H9 (cell line): ENCODE data around the gene RUNDC3A. TPM values are rescaled to one million over a fixed set of nuclear protein-coding genes. Genes with fewer than 3 reads are reported as not detected.

Source experiments
- DNase-seq: peaks from one replicate; pipeline ENCODE4 v3.0.0-alpha.2; 2017
- H2AFZ ChIP-seq: one replicate; pipeline ENCODE4 v1.6.1; 2013; ENCODE audit warnings: mild to moderate bottlenecking, low read length, control low read depth, moderate library complexity
- H2AK5ac ChIP-seq: 2 replicates; pipeline ENCODE4 v1.6.1; 2013; ENCODE audit warnings: low read length, control low read depth, mixed read lengths; ENCODE audit not compliant: insufficient read length
- H2BK120ac ChIP-seq: one replicate; pipeline ENCODE4 v1.6.1; 2013; ENCODE audit warnings: low read depth, mild to moderate bottlenecking, low read length, control low read depth, inconsistent platforms; ENCODE audit not compliant: poor library complexity, severe bottlenecking
- H2BK12ac ChIP-seq: 2 replicates; pipeline ENCODE4 v1.6.1; 2013; ENCODE audit warnings: low read length, control low read depth, mixed read lengths, low read depth; ENCODE audit not compliant: insufficient read length
- H2BK15ac ChIP-seq: 2 replicates; pipeline ENCODE4 v1.6.1; 2013; ENCODE audit warnings: low read depth, low read length, control low read depth
- H2BK20ac ChIP-seq: one replicate; pipeline ENCODE4 v1.6.1; 2013; ENCODE audit warnings: low read depth, mild to moderate bottlenecking, low read length, control low read depth, inconsistent platforms; ENCODE audit not compliant: poor library complexity, severe bottlenecking
- H2BK5ac ChIP-seq: 2 replicates; pipeline ENCODE4 v1.6.1; 2013; ENCODE audit warnings: low read length, control low read depth, mixed read lengths; ENCODE audit not compliant: insufficient read length
- H3K14ac ChIP-seq: 2 replicates; pipeline ENCODE4 v1.6.1; 2013; ENCODE audit warnings: low read length, control low read depth; ENCODE audit not compliant: insufficient read depth
- H3K18ac ChIP-seq: 2 replicates; pipeline ENCODE4 v1.6.1; 2013; ENCODE audit warnings: low read depth, mild to moderate bottlenecking, mixed read lengths, low read length, control low read depth; ENCODE audit not compliant: insufficient read length
- H3K23ac ChIP-seq: 2 replicates; pipeline ENCODE4 v1.6.1; 2013; ENCODE audit warnings: low read length, control low read depth, mixed read lengths, low read depth; ENCODE audit not compliant: insufficient read length
- H3K23me2 ChIP-seq: 2 replicates; pipeline ENCODE4 v1.6.1; 2013; ENCODE audit warnings: low read depth, mild to moderate bottlenecking, mixed read lengths, low read length, control low read depth; ENCODE audit not compliant: insufficient read length, poor library complexity, severe bottlenecking
- H3K27ac ChIP-seq: 2 replicates; pipeline ENCODE4 v1.5.1; 2013; ENCODE audit warnings: low read length, control low read depth, mixed read lengths, low read depth; ENCODE audit not compliant: insufficient read length
- H3K27me3 ChIP-seq: 2 replicates; pipeline ENCODE4 v1.6.1; 2013; ENCODE audit warnings: low read length, control low read depth, inconsistent platforms; ENCODE audit not compliant: insufficient read depth
- H3K4ac ChIP-seq: 2 replicates; pipeline ENCODE4 v1.6.1; 2013; ENCODE audit warnings: low read depth, mild to moderate bottlenecking, control low read depth, inconsistent platforms, low read length, moderate library complexity
- H3K4me1 ChIP-seq: 2 replicates; pipeline ENCODE4 v1.6.1; 2013; ENCODE audit warnings: low read length, control low read depth, inconsistent platforms; ENCODE audit not compliant: insufficient read depth
- H3K4me2 ChIP-seq: 2 replicates; pipeline ENCODE4 v1.6.1; 2013; ENCODE audit warnings: low read length, control low read depth, mixed read lengths; ENCODE audit not compliant: insufficient read length, insufficient read depth
- H3K56ac ChIP-seq: 2 replicates; pipeline ENCODE4 v1.6.1; 2013; ENCODE audit warnings: low read depth, mild to moderate bottlenecking, mixed read lengths, low read length, control low read depth; ENCODE audit not compliant: insufficient read length
- H3K79me1 ChIP-seq: 2 replicates; pipeline ENCODE4 v1.6.1; 2013; ENCODE audit warnings: low read depth, mild to moderate bottlenecking, moderate library complexity, low read length, control low read depth, inconsistent platforms; ENCODE audit not compliant: insufficient read depth, poor library complexity, severe bottlenecking
- H3K79me2 ChIP-seq: 2 replicates; pipeline ENCODE4 v1.6.1; 2013; ENCODE audit warnings: low read length, control low read depth, inconsistent platforms; ENCODE audit not compliant: insufficient read depth
- H3K9ac ChIP-seq: 2 replicates; pipeline ENCODE4 v1.6.1; 2013; ENCODE audit warnings: low read length, control low read depth, mixed read lengths; ENCODE audit not compliant: insufficient read length; ENCODE audit errors: extremely low read depth
- H3K9me3 ChIP-seq: one replicate; pipeline ENCODE4 v1.6.1; 2013; ENCODE audit warnings: low read depth, low read length, inconsistent platforms; ENCODE audit not compliant: control insufficient read depth
- H3T11ph ChIP-seq: one replicate; pipeline ENCODE4 v1.6.1; 2013; ENCODE audit warnings: mild to moderate bottlenecking, low read length, control low read depth, inconsistent platforms
- H4K20me1 ChIP-seq: one replicate; pipeline ENCODE4 v1.6.1; 2013; ENCODE audit not compliant: control insufficient read depth, insufficient read length, insufficient read depth
- H4K5ac ChIP-seq: 2 replicates; pipeline ENCODE4 v1.6.1; 2013; ENCODE audit warnings: low read depth, mild to moderate bottlenecking, mixed read lengths, low read length, control low read depth; ENCODE audit not compliant: insufficient read length
- H4K8ac ChIP-seq: replicated peaks from 2 replicates; pipeline ENCODE4 v1.6.1; 2013; ENCODE audit warnings: low read length, control low read depth, mixed read lengths, low read depth; ENCODE audit not compliant: insufficient read length
- H4K91ac ChIP-seq: 2 replicates; pipeline ENCODE4 v1.6.1; 2013; ENCODE audit warnings: low read depth, mild to moderate bottlenecking, moderate library complexity, mixed read lengths, low read length, control low read depth; ENCODE audit not compliant: insufficient read length
- H3K27ac Mint-ChIP-seq, 3 experiments: 2 replicates in 2 of 3; 3 replicates in 1 of 3; pipeline ENCODE4 v1.8.0; 2020 to 2021; ENCODE audit warnings: mixed read lengths in 3 of 3, mild to moderate bottlenecking in 1 of 3, moderate library complexity in 1 of 3
- H3K27me3 Mint-ChIP-seq: 2 replicates; pipeline ENCODE4 v1.8.0; 2021; ENCODE audit warnings: low read depth, mild to moderate bottlenecking, moderate library complexity, mixed read lengths
- H3K36me3 Mint-ChIP-seq, 3 experiments: 2 replicates in 2 of 3; 3 replicates in 1 of 3; pipeline ENCODE4 v1.8.0; 2020 to 2021; ENCODE audit warnings: low read depth in 3 of 3, mixed read lengths in 3 of 3; ENCODE audit not compliant: insufficient read depth in 1 of 3
- H3K4me1 Mint-ChIP-seq, 2 experiments: 2 replicates each; pipeline ENCODE4 v1.8.0; 2020; ENCODE audit warnings: mixed read lengths in 2 of 2
- H3K4me3 Mint-ChIP-seq, 2 experiments: 2 replicates in 1 of 2; 3 replicates in 1 of 2; pipeline ENCODE4 v1.8.0; 2020 to 2021; ENCODE audit warnings: mild to moderate bottlenecking in 2 of 2, mixed read lengths in 2 of 2, moderate library complexity in 1 of 2
- H3K9me3 Mint-ChIP-seq, 2 experiments: 2 replicates in 1 of 2; 3 replicates in 1 of 2; pipeline ENCODE4 v1.8.0; 2020; ENCODE audit warnings: mild to moderate bottlenecking in 2 of 2, mixed read lengths in 2 of 2, moderate library complexity in 1 of 2
- WGBS: extraction: QIAGEN DNeasy Blood & Tissue Kit; methylation state at CpG from one replicate; pipeline ENCODE4 v1.1.7; 2013; ENCODE audit warnings: missing lambda C conversion rate, low lambda C conversion rate, mixed read lengths; ENCODE audit not compliant: insufficient read length; ENCODE audit errors: extremely low coverage; 5-methylcytosine and 5-hydroxymethylcytosine counted together
- total RNA-seq: library from RNA; stranded (reverse); gene quantifications from 2 replicates; pipeline ENCODE4 v1.2.1, GENCODE V29; 2021
- TF ChIP-seq, protein P1 (sequence below): fragments of 200-600 bp; sonication (generic); conservative IDR thresholded peaks from 3 replicates; pipeline ENCODE4 v1.8.0; 2021; ENCODE audit warnings: antibody characterized with exemption, mild to moderate bottlenecking

RUNDC3A gene
- total RNA-seq, 1 experiment from 2014 or later = 3.8 TPM

DNA sequence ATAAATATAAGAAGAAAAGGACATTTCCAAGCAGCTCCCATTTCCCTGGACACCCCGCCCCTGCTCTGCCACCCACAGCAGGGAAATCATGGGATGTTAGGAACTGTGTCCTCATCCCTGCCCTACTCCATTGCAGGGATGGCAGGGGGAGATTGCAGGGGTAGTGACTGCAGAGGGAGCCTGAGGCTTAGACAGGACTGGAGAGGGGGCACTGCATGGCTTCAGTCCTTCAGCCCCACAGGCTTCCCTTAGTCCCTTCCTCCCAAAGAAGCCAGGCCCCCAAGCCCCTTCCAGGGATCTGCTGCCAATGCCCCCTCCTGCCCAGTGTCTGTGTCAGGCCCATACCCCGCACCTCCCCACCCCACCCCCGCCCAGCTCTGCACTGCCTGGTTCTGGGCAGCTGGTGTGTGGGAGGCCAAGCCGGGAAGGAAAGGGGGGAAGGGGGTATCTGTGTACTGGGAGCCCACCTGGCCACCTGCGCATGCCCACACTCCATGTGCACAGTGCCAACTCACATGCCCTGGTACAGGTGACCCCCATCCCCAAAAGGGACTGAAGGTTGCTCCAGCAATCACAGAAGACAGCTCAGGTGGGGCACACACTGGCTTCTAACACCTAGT, 3.3 kb downstream of the RUNDC3A start:
- H3K4me1 Mint-ChIP-seq = peaks cover 43 to 57% of the 10 kb centered on the region in 2 experiments
- H3K27me3 ChIP-seq = peaks cover 8% of the 10 kb centered on the region; the same call in 1 of the 2 replicates

More for the DNA sequence above, 3.3 kb downstream of the RUNDC3A start:
- Mint-ChIP-seq H3K9me3 (no peaks in the 10 kb centered on the region), H3K36me3 (no peaks in the 10 kb centered on the region), H3K27ac (no peak overlapping the region; a peak in 1 of 7 replicates), H3K27me3 (peaks cover 42% of the 10 kb centered on the region), H3K4me3 (no peak overlapping the region)
- Histone ChIP-seq H2BK5ac (no peak overlapping the region), H4K20me1 (peaks cover 2% of the 10 kb centered on the region), H4K8ac (no peak overlapping the region), H3K79me2 (no peaks in the 10 kb centered on the region), H3T11ph (no peak overlapping the region), H2AK5ac (no peak overlapping the region), H3K23me2 (peaks cover 27% of the 10 kb centered on the region), H2BK15ac (no peak overlapping the region), H3K23ac (no peak overlapping the region), H3K9me3 (no peaks in the 10 kb centered on the region), H2BK12ac (no peak overlapping the region), H4K91ac (no peak overlapping the region), H3K79me1 (no peaks in the 10 kb centered on the region), H3K18ac (no peak overlapping the region), H3K4me1 (peaks cover 7% of the 10 kb centered on the region; the same call in 1 of the 2 replicates), H3K4ac (no peak overlapping the region), H2AFZ (no peak overlapping the region), H3K14ac (no peak overlapping the region), H4K5ac (no peak overlapping the region), H2BK120ac (no peak overlapping the region), H3K4me2 (no peak overlapping the region), H3K9ac (no peak overlapping the region), H3K56ac (no peak overlapping the region), H3K27ac (no peak overlapping the region), H2BK20ac (no peak overlapping the region)
- no CpG with 5 or more reads among the region's 5 CpGs for WGBS
- DNase-seq = no peak
- TF ChIP-seq, protein P1, sequence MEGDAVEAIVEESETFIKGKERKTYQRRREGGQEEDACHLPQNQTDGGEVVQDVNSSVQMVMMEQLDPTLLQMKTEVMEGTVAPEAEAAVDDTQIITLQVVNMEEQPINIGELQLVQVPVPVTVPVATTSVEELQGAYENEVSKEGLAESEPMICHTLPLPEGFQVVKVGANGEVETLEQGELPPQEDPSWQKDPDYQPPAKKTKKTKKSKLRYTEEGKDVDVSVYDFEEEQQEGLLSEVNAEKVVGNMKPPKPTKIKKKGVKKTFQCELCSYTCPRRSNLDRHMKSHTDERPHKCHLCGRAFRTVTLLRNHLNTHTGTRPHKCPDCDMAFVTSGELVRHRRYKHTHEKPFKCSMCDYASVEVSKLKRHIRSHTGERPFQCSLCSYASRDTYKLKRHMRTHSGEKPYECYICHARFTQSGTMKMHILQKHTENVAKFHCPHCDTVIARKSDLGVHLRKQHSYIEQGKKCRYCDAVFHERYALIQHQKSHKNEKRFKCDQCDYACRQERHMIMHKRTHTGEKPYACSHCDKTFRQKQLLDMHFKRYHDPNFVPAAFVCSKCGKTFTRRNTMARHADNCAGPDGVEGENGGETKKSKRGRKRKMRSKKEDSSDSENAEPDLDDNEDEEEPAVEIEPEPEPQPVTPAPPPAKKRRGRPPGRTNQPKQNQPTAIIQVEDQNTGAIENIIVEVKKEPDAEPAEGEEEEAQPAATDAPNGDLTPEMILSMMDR = no peak
